Fibroblast of mammary gland (primary cell): ENCODE measurements around the gene GSE1.
A peak's percentile ranks its signal among the peaks of the same experiment; 100 is the strongest.

ENCODE experiments used
- DNase-seq: peaks from one replicate; pipeline ENCODE4 v3.0.0-alpha.2; 2010; ENCODE audit warnings: low read depth
- H3K4me3 ChIP-seq: 2 replicates; pipeline ENCODE4 v1.5.1; 2011; ENCODE audit warnings: low read depth, mild to moderate bottlenecking, low read length, moderate library complexity; ENCODE audit not compliant: control insufficient read depth
- TF ChIP-seq, protein P1 (sequence below): conservative IDR thresholded peaks from 2 replicates; pipeline ENCODE4 v1.5.1; 2011; ENCODE audit warnings: low read depth, low read length, inconsistent platforms; ENCODE audit not compliant: control insufficient read depth, insufficient read depth

GSE1 gene

DNA sequence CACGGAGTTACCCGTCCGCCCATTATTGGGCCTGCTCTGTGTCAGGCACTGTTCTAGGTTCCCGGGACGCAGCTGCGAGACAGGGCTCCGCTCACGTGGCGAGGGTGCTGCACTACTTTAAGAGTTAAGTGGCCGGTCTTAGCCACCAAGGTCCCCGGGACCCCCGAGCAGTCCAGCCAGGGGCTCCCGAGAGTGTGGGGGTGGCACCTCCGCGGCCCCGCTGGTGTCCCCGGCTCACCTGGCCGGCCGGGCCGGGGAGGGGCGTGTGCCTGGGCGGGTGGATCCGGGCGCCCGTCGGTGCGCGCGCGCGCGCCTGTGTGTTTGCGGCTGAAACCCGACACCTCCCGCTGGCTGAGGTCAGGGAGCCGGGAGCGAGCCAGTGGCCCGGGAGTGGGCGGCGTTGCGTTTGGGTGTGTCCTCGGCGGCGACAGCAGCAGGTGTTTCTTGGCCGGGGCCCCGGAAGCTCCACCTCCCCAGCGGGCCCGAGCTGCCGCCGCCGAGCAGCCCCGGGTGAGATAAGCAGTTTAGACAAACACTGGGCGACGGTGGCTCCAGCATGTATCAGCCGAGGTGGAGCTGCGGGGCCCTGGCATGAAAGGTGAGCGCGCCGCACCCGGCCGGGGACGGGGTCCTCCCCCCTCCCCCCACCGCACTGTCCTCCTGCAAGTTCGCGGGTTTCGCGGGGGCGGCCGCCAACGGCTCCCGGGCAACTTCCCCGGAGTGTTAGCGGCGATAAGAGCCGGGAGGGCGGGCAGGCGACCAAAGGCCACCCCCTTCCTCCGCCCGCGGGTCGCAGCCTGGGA, at the start of gene GSE1:
Gene GSE1, plus strand, starts transcription at position 522 of the 803 bp plus-strand sequence. Its CDS starts 70 bp downstream, at position 592.
- TF ChIP-seq, protein P1, sequence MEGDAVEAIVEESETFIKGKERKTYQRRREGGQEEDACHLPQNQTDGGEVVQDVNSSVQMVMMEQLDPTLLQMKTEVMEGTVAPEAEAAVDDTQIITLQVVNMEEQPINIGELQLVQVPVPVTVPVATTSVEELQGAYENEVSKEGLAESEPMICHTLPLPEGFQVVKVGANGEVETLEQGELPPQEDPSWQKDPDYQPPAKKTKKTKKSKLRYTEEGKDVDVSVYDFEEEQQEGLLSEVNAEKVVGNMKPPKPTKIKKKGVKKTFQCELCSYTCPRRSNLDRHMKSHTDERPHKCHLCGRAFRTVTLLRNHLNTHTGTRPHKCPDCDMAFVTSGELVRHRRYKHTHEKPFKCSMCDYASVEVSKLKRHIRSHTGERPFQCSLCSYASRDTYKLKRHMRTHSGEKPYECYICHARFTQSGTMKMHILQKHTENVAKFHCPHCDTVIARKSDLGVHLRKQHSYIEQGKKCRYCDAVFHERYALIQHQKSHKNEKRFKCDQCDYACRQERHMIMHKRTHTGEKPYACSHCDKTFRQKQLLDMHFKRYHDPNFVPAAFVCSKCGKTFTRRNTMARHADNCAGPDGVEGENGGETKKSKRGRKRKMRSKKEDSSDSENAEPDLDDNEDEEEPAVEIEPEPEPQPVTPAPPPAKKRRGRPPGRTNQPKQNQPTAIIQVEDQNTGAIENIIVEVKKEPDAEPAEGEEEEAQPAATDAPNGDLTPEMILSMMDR: no peak
- peak; percentile 69 for DNase-seq
- H3K4me3 ChIP-seq: peak within 1 kb of the TSS; percentile 44

DNA sequence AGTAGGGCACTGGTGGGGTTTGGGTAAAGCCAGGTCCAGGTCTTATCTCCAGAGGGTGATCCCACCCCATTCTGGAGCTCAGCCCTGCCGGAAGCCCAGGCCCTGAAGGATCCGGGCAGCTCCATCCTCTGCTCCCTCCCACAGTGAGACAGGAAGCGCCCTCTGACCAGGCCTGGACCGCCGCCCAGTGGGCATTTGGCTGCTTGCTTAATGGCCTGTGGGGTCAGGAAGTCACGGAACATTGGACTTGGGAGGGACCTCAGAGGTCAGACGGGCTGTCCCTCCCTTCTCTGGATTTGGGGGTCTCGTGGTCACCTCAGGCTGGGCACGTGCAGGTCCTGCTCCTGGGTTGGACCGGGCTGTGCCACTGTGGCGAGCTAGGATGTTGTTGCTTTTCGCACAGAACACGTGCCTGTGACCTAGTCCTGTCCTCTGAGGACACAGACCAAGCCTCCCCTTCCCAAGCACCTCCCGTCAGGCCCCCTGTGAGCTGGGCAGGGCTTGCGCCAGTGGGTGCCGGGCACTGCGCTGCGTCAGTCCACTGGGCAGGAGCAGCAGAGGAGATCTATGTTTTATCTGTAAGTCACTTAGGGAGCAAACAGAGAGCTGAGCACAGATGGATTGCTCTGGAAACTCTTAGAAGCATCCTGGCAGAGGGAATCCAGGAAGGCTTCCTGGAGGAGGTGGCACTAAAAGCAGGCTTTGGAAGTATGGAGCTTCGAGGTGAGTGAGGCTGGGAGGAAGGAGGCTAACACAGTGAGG, 49.4 kb upstream of the GSE1 start:
- DNase-seq: peak; percentile 47
- TF ChIP-seq, protein P1: no peak
- no peak overlapping the region for H3K4me3 ChIP-seq

DNA sequence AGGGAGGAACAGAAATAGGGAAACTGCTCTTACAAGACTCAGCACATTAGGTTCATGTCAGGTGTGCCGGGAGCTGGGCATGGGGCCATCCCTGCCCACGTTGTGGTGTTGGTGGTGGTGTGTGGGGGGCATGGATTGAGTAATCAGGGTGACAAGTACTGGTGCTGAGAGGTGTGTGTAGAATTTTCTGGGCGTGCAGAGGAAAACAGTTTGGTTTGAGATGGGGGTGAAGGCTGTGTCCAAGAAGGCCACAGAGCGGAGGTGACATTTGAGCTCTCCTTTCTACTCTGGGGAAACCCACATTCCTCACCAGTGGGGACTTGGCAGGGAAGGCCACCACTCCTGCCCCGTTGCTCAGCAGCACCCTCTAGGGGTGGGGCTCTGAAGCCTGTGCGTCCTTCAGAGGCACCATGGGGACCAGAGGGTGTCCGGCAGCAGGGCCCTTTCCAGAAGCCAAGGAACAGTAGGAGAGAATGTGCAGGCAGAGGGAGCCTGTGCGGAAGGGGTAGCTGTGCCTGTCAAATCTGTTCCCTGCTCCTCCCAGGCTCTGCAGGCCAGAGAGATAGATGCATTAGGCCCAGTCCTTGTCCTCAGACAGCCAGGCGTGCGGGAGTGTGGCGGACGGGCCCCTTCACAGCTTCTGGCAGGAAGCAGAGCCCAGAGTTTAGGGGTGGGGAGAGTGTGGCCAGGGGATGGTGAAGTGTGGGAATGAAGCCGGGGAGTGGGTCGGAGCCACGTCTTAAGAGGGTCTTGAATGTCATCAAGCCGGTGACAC, 48.7 kb upstream of the GSE1 start:
- TF ChIP-seq, protein P1: peak; percentile 42
- DNase-seq: no peak
- no peak overlapping the region for H3K4me3 ChIP-seq

DNA sequence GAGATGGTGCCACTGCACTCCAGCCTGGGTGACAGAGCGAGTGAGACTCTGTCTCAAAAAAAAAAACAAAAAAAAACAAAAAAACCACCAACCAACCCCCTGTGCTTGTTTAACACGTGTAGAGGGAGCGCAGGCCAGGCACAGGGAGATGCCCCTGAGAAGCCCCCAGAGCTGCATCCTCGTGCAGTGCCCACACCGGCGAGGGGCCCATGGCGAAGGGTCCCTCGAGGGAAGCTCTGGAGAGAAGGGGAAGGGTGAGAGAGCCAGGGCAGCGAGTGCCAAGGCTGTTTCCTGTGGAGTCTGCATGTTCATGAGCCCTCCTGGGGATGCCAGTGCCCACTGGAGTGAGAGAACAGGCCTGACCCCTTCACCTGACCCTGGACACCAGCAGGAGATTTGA, 47.8 kb upstream of the GSE1 start:
- no peak overlapping the region for H3K4me3 ChIP-seq
- TF ChIP-seq, protein P1: no peak
- DNase-seq: no peak

DNA sequence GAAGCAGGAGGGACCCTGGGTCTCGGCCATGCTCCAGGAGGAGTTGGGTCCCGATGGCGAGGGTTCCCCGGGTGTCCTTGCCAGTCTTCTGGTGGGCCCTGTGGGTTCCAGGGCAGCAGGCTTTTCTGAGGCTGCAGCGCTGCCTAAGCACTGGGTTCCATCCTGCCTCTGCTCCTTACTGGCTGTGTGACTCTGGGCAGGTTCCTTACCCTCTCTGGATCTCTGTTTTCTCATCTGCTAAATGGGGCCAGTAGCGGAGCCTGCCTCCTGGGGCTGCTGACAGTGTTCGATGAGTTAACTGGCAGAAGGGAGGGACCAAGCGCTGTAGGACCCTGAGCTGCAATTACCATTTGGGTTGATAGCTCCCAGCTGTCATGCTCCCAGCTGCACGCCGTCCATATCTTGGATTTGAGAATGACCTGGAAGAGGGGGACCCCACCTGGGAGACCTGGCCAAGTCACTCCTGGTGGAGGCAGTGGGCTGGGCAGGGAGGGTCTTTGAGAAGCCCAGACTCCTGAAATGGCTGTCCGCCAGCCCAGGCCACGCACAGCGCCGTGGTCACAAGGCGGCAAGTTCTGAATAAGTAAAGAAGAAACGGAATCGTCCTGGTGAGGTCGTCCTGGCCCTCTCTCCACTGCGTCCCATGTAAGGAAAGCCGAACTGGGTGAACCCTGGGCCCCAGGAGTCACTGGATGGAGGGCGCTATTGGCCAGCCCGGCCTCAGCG, 47.2 kb upstream of the GSE1 start:
- TF ChIP-seq, protein P1: no peak
- no peak for DNase-seq

More for the DNA sequence above, 47.2 kb upstream of the GSE1 start:
- H3K4me3 ChIP-seq: no peak overlapping the region
